Ectodermal cell (in vitro differentiated cells): Measurements from ENCODE around the gene METRNL.
"Not testable (repeated sequence)": the region's sequence is repeated elsewhere in the genome, so short reads cannot be mapped to it uniquely, and the experiment has no call there.

ENCODE experiments used
- H3K27ac ChIP-seq: 2 replicates; pipeline ENCODE4 v1.7.0; 2013; ENCODE audit warnings: mild to moderate bottlenecking, low read depth, low read length; ENCODE audit not compliant: insufficient read depth, poor library complexity, severe bottlenecking
- H3K27me3 ChIP-seq: 2 replicates; pipeline ENCODE4 v1.7.0; 2013; ENCODE audit warnings: mild to moderate bottlenecking, low read length; ENCODE audit not compliant: insufficient read depth, control insufficient read depth, poor library complexity, severe bottlenecking
- H3K36me3 ChIP-seq: one replicate; pipeline ENCODE4 v1.7.0; 2013; ENCODE audit warnings: low read length; ENCODE audit not compliant: control insufficient read depth, insufficient read depth
- H3K4me1 ChIP-seq: one replicate; pipeline ENCODE4 v1.7.0; 2013; ENCODE audit warnings: low read length; ENCODE audit not compliant: control insufficient read depth, insufficient read depth
- H3K4me3 ChIP-seq: 2 replicates; pipeline ENCODE4 v1.7.0; 2013; ENCODE audit warnings: low read depth, low read length, control low read depth; ENCODE audit not compliant: insufficient read depth
- H3K9me3 ChIP-seq: 2 replicates; pipeline ENCODE4 v1.7.0; 2013; ENCODE audit warnings: mild to moderate bottlenecking, low read length, moderate library complexity; ENCODE audit not compliant: control insufficient read depth
- WGBS, 2 experiments: methylation state at CpG; one replicate each; pipeline ENCODE4 v1.1.7; 2013; ENCODE audit warnings: missing lambda C conversion rate in 2 of 2; 5-methylcytosine and 5-hydroxymethylcytosine counted together

The METRNL gene

GRCh38 chr17:83115832-83116231 is 36.4 kb downstream of the METRNL start:
- Histone ChIP-seq H3K4me3 (no peak overlapping the region), H3K27me3 (peaks cover 16% of the 10 kb centered on the region), H3K36me3 (no peaks in the 10 kb centered on the region), H3K9me3 (no peaks in the 10 kb centered on the region), H3K27ac (no peak overlapping the region), H3K4me1 (peaks cover 9% of the 10 kb centered on the region)
- WGBS, 2 experiments = 90 to 91% methylated on average over 18 of the region's 18 CpGs

- H3K4me1 ChIP-seq = peaks cover 9% of the 10 kb centered on the region
- no peak overlapping the region for H3K27ac ChIP-seq
- no peaks in the 10 kb centered on the region for H3K36me3 ChIP-seq
- 93 to 94% methylated on average over 23 of the region's 23 CpGs for WGBS, 2 experiments
- peaks cover 21% of the 10 kb centered on the region for H3K27me3 ChIP-seq
- H3K4me3 ChIP-seq = no peak overlapping the region
- H3K9me3 ChIP-seq = no peaks in the 10 kb centered on the region
Measured at GRCh38 chr17:83116311-83116771, 36.9 kb downstream of the METRNL start.

GRCh38 chr17:83116783-83117555 is 37.6 kb downstream of the METRNL start:
- Histone ChIP-seq H3K27ac (no peak overlapping the region), H3K4me3 (no peak overlapping the region), H3K27me3 (peaks cover 27% of the 10 kb centered on the region), H3K4me1 (peaks cover 9% of the 10 kb centered on the region), H3K9me3 (no peaks in the 10 kb centered on the region), H3K36me3 (no peaks in the 10 kb centered on the region)
- WGBS, 2 experiments = 92 to 93% methylated on average over 21 of the region's 21 CpGs

- Histone ChIP-seq H3K4me3 (no peak overlapping the region), H3K36me3 (no peaks in the 10 kb centered on the region), H3K9me3 (no peaks in the 10 kb centered on the region), H3K4me1 (peaks cover 8% of the 10 kb centered on the region), H3K27me3 (peaks cover 33% of the 10 kb centered on the region), H3K27ac (no peak overlapping the region)
- WGBS, 2 experiments = 94 to 96% methylated on average over 5 of the region's 5 CpGs
Measured at GRCh38 chr17:83117583-83117982, 38.2 kb downstream of the METRNL start.

GRCh38 chr17:83118071-83118841 is 38.8 kb downstream of the METRNL start:
- Histone ChIP-seq H3K27me3 (peaks cover 39% of the 10 kb centered on the region), H3K4me1 (peaks cover 5% of the 10 kb centered on the region), H3K4me3 (no peak overlapping the region), H3K27ac (no peak overlapping the region), H3K9me3 (no peaks in the 10 kb centered on the region), H3K36me3 (no peaks in the 10 kb centered on the region)
- 81% methylated on average over 21 to 22 of the region's 22 CpGs for WGBS, 2 experiments

- H3K9me3 ChIP-seq = no peaks in the 10 kb centered on the region
- peak overlapping the region; percentile 13 for H3K4me3 ChIP-seq
- no peaks in the 10 kb centered on the region for H3K36me3 ChIP-seq
- no peak overlapping the region for H3K27ac ChIP-seq
- peaks cover 5% of the 10 kb centered on the region for H3K4me1 ChIP-seq
- WGBS, 2 experiments = 20 to 21% methylated on average over 23 to 24 of the region's 25 CpGs
- peaks cover 39% of the 10 kb centered on the region for H3K27me3 ChIP-seq
Measured at GRCh38 chr17:83119987-83120864, 40.8 kb downstream of the METRNL start.

- 42 to 46% methylated on average over 12 of the region's 12 CpGs for WGBS, 2 experiments
- not testable (repeated sequence) for H3K4me3 ChIP-seq, H3K27ac ChIP-seq, H3K4me1 ChIP-seq, H3K9me3 ChIP-seq, H3K36me3 ChIP-seq
- peaks cover 39% of the 10 kb centered on the region for H3K27me3 ChIP-seq
Measured at GRCh38 chr17:83121473-83121872, 42.1 kb downstream of the METRNL start.

GRCh38 chr17:83121921-83122820 is 42.8 kb downstream of the METRNL start:
- Histone ChIP-seq H3K36me3 (no peaks in the 10 kb centered on the region), H3K4me1 (peaks cover 5% of the 10 kb centered on the region), H3K4me3 (no peak overlapping the region), H3K9me3 (no peaks in the 10 kb centered on the region), H3K27ac (no peak overlapping the region), H3K27me3 (peaks cover 39% of the 10 kb centered on the region)
- 79% methylated on average over 26 of the region's 26 CpGs for WGBS, 2 experiments

GRCh38 chr17:83122834-83123233 is 43.4 kb downstream of the METRNL start:
- H3K4me3 ChIP-seq = no peak overlapping the region
- H3K36me3 ChIP-seq = no peaks in the 10 kb centered on the region
- peaks cover 5% of the 10 kb centered on the region for H3K4me1 ChIP-seq
- peaks cover 39% of the 10 kb centered on the region for H3K27me3 ChIP-seq
- no peak overlapping the region for H3K27ac ChIP-seq
- 68 to 69% methylated on average over 16 of the region's 16 CpGs for WGBS, 2 experiments
- H3K9me3 ChIP-seq = no peaks in the 10 kb centered on the region
